ENCODE measurements around the gene PTPRK.

The PTPRK gene

DNA sequence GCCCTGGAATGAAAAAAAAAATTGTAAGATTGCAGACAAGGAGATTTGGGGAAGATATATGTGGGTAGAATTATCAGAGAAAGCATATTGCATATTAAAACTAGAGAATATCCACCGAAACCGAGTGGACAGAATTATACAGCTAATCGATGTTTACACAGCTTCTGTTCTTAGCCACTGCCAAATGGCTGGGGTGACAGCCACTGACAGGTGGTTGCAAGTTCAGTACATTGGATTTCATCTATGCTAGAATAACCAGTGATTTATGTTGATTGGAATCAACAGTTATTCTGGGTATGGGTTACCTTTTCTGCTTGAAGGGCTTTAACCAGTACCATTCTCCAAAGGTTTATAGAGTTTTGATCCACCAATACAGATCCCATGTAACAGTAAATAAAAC lies 571.1 kb downstream of the PTPRK start:
- Histone ChIP-seq H3K9ac (ENCODE audit: low read depth, low read length) (no peak overlapping the region), H3K4me3 (ENCODE audit: low read length) (no peak overlapping the region), H3K9me3 (ENCODE audit: insufficient read depth, low read depth, low read length) (no peaks in the 10 kb centered on the region), H3K27ac (ENCODE audit: low read depth, low read length) (no peak overlapping the region), H3K36me3 (ENCODE audit: insufficient read depth, low read length) (no peaks in the 10 kb centered on the region), H3K27me3 (ENCODE audit: insufficient read depth, low read length) (no peaks in the 10 kb centered on the region), H3K4me1 (ENCODE audit: insufficient read depth, low read length) (no peaks in the 10 kb centered on the region)
- WGBS, result 99% methylated on average over 3 of the region's 3 CpGs

DNA sequence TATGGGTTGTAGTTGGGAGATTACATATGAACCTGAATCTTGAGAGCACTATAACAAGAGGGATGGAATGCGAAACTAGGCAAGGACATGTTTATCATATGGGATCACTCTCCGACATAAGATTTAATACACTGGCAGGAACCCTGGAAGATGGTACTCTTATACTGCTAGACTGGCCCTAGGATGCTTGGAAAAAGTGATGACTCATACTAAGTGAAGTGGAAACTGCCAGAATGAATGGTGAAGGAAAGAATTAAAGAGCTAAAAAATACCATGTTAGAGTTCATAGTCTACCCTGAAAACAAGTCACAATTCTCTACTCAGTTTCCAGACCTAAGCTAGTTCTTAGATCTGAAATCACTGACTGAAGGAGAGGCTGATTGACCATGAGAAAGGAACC lies 574.0 kb downstream of the PTPRK start:
- no peaks in the 10 kb centered on the region for H3K4me1 ChIP-seq (ENCODE audit: insufficient read depth, low read length)
- H3K27me3 ChIP-seq (ENCODE audit: insufficient read depth, low read length), result no peaks in the 10 kb centered on the region
- 97% methylated on average over 2 of the region's 2 CpGs for WGBS
- no peak overlapping the region for H3K9ac ChIP-seq (ENCODE audit: low read depth, low read length)
- no peak overlapping the region for H3K27ac ChIP-seq (ENCODE audit: low read depth, low read length)
- no peaks in the 10 kb centered on the region for H3K9me3 ChIP-seq (ENCODE audit: insufficient read depth, low read depth, low read length)
- no peaks in the 10 kb centered on the region for H3K36me3 ChIP-seq (ENCODE audit: insufficient read depth, low read length)
- H3K4me3 ChIP-seq (ENCODE audit: low read length), result no peak overlapping the region

DNA sequence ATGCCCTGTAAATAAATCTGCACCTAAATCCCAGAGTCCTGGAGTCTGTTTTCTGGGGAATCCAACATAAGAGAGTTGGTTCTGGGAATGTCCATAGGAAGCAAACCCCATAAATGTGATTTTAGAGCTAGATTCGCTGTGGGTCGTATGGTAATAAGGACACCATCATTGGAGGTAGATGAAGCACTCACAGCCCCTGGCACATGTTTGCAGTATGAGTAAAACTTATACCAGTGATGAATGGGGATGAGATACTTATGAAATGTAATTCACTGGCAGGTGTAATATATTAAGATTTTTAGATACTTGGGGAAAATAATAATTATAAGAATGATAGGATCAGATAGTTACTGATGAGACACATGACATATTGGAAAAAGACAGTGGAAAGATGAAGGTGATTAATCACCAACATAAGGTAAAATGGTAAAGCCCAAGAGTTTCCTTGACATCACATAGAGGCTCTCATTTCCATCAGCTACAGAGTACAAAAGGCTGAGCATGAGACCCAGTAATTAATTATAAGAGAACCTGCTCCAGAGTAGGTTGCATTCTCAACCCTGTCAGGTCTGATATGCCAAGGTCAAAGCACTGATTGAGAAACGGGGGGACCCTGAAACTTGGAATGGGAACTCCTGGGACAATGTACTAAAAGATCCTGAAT lies 574.8 kb downstream of the PTPRK start:
- no peaks in the 10 kb centered on the region for H3K9me3 ChIP-seq (ENCODE audit: insufficient read depth, low read depth, low read length)
- H3K4me3 ChIP-seq (ENCODE audit: low read length), result no peak overlapping the region
- 94% methylated on average over 3 of the region's 3 CpGs for WGBS
- no peaks in the 10 kb centered on the region for H3K4me1 ChIP-seq (ENCODE audit: insufficient read depth, low read length)
- H3K9ac ChIP-seq (ENCODE audit: low read depth, low read length), result no peak overlapping the region
- no peak overlapping the region for H3K27ac ChIP-seq (ENCODE audit: low read depth, low read length)
- H3K36me3 ChIP-seq (ENCODE audit: insufficient read depth, low read length), result no peaks in the 10 kb centered on the region
- no peaks in the 10 kb centered on the region for H3K27me3 ChIP-seq (ENCODE audit: insufficient read depth, low read length)

DNA sequence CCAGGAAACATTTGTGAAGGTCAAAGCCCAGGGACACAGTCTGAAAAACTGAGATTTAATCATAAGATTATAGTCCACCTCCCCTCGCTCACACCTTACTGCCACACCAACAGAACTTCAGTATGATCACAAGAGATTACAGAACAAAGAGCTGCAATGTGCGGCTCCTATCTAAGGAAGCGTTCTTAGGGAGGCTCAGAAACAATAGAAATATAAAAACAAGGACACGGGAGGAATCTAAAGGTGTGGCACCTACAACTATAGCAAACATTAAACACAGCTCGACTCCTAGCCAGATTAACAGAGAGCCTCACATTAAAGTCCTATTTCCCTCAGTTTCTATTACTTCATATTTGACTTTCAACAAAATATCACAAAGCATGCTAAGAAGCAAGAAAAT lies 579.2 kb downstream of the PTPRK start:
- peaks cover 9% of the 10 kb centered on the region; the same call in 1 of the 2 replicates for H3K4me1 ChIP-seq (ENCODE audit: insufficient read depth, low read length)
- H3K27me3 ChIP-seq (ENCODE audit: insufficient read depth, low read length), result no peaks in the 10 kb centered on the region
- H3K27ac ChIP-seq (ENCODE audit: low read depth, low read length), result no peak overlapping the region
- H3K36me3 ChIP-seq (ENCODE audit: insufficient read depth, low read length), result no peaks in the 10 kb centered on the region
- H3K9me3 ChIP-seq (ENCODE audit: insufficient read depth, low read depth, low read length), result no peaks in the 10 kb centered on the region
- H3K4me3 ChIP-seq (ENCODE audit: low read length), result no peak overlapping the region
- no peak overlapping the region for H3K9ac ChIP-seq (ENCODE audit: low read depth, low read length)
- 93% methylated on average over 5 of the region's 5 CpGs for WGBS

DNA sequence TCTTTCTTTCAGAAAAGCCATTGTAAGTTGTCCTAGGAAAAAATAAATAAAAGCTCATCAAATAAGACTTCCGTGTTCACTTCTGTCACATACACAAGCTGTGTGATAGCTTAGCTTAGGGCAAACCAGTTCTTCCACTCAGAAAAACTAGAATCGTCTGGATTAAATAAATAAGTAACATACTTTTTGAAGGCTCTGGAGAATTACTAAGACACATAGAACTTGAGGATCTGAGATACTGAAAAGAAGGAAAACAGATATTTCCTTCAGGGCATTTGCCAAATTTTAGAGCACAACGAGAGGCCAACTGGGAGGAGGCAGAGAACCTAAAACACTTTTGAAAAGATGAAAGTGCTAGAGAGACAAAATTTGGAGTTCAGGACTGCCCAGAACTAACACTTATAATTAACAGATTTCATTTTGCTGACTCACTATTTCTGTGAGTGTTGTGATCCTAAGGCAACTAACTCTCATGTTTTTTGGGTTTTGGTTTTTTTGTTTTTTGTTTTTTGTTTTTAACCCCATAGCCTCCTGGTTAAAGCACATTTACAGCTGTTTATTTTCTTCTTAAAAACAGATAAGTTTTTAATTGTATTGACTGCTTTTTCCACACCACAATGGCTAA lies 580.8 kb downstream of the PTPRK start:
- Histone ChIP-seq H3K36me3 (ENCODE audit: insufficient read depth, low read length) (no peaks in the 10 kb centered on the region), H3K9ac (ENCODE audit: low read depth, low read length) (no peak overlapping the region), H3K9me3 (ENCODE audit: insufficient read depth, low read depth, low read length) (no peaks in the 10 kb centered on the region), H3K4me1 (ENCODE audit: insufficient read depth, low read length) (peaks cover 9% of the 10 kb centered on the region; the same call in 1 of the 2 replicates), H3K4me3 (ENCODE audit: low read length) (no peak overlapping the region), H3K27ac (ENCODE audit: low read depth, low read length) (no peak overlapping the region), H3K27me3 (ENCODE audit: insufficient read depth, low read length) (no peaks in the 10 kb centered on the region)
- 87% methylated on average over 2 of the region's 3 CpGs for WGBS

DNA sequence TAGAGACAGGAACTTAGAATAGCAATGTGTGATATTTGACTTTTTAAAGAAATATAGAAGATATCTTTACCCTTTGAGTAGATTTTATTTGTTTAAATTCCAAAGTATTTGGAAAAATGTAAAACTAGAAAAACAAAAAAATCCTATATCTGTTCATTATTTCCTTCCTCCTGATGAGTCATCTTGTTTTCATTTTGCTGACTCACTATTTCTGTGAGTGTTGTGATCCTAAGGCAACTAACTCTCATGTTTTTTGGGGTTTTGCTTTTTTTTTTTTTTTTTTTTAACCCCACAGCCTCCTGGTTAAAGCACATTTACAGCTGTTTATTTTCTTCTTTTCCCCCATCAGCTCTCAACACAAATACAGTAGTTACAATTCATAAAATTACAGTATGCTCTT lies 581.7 kb downstream of the PTPRK start:
- no peaks in the 10 kb centered on the region for H3K9me3 ChIP-seq (ENCODE audit: insufficient read depth, low read depth, low read length)
- peaks cover 9% of the 10 kb centered on the region; the same call in 1 of the 2 replicates for H3K4me1 ChIP-seq (ENCODE audit: insufficient read depth, low read length)
- H3K9ac ChIP-seq (ENCODE audit: low read depth, low read length), result no peak overlapping the region
- H3K4me3 ChIP-seq (ENCODE audit: low read length), result no peak overlapping the region
- H3K27ac ChIP-seq (ENCODE audit: low read depth, low read length), result no peak overlapping the region
- H3K36me3 ChIP-seq (ENCODE audit: insufficient read depth, low read length), result no peaks in the 10 kb centered on the region
- H3K27me3 ChIP-seq (ENCODE audit: insufficient read depth, low read length), result no peaks in the 10 kb centered on the region

DNA sequence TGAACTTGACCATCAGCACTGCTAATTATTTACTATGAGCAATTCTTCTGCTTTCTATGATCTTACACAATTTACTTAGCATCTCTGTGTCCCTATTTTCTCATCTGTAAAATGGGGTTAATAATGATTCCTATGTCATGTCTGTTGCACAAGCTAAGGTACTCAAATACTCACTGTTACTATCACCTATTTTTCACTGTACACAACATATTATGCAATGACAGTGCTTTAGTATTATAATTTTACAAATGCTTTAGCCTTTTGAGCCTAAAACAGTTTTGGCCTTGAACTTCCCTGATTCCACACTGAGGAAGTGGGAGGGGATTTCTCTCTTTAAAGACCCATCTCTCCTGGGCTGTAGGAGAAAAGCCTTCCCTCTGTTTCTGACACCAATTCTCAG lies 582.7 kb downstream of the PTPRK start:
- Histone ChIP-seq H3K27ac (ENCODE audit: low read depth, low read length) (no peak overlapping the region), H3K36me3 (ENCODE audit: insufficient read depth, low read length) (no peaks in the 10 kb centered on the region), H3K27me3 (ENCODE audit: insufficient read depth, low read length) (no peaks in the 10 kb centered on the region), H3K9me3 (ENCODE audit: insufficient read depth, low read depth, low read length) (peaks cover 7% of the 10 kb centered on the region), H3K4me3 (ENCODE audit: low read length) (no peak overlapping the region), H3K9ac (ENCODE audit: low read depth, low read length) (no peak overlapping the region), H3K4me1 (ENCODE audit: insufficient read depth, low read length) (peaks cover 9% of the 10 kb centered on the region; the same call in 1 of the 2 replicates)

DNA sequence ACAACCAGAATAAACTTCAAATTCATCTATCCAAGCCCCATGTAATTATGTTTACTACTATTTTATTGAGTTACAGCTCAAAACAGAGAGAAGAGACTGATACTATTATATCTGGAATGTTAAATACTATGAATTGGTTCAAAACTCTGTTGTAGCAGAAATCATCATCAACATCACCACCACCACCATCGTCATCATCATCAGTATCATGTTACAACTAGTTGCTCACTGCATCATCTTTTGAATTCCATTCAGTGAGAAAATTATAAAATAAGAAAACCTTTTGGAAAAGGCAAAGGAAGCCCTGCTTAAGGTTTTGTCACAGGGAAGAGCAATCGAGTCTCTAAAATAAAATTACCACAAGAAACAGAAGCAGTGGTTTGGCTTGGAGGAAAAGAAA lies 583.3 kb downstream of the PTPRK start:
- Histone ChIP-seq H3K9ac (ENCODE audit: low read depth, low read length) (no peak overlapping the region), H3K4me1 (ENCODE audit: insufficient read depth, low read length) (peaks cover 9% of the 10 kb centered on the region; the same call in 1 of the 2 replicates), H3K9me3 (ENCODE audit: insufficient read depth, low read depth, low read length) (peaks cover 11% of the 10 kb centered on the region), H3K27ac (ENCODE audit: low read depth, low read length) (no peak overlapping the region), H3K27me3 (ENCODE audit: insufficient read depth, low read length) (no peaks in the 10 kb centered on the region), H3K4me3 (ENCODE audit: low read length) (no peak overlapping the region), H3K36me3 (ENCODE audit: insufficient read depth, low read length) (no peaks in the 10 kb centered on the region)
- 94% methylated on average over 2 of the region's 2 CpGs for WGBS

DNA sequence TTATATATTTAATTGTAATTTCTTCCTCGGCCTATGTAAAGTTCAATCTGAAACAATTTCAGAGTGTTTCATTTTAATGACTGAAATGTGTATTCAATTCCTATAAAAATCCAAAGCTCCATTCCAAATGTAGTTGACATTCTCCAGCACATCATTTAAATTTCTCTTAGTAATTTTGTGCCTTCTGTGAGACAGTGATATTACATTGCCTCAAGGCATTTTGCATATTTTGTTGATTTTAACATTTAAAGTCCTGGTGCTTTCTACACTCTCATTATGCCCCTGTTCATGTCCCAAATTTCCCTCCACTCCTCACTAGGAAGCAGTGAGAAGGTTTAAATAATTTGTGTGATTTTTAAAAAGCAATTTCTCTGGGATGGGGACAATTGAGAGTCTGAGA lies 585.4 kb downstream of the PTPRK start:
- Histone ChIP-seq H3K4me1 (ENCODE audit: insufficient read depth, low read length) (peaks cover 9% of the 10 kb centered on the region; the same call in 1 of the 2 replicates), H3K9ac (ENCODE audit: low read depth, low read length) (no peak overlapping the region), H3K36me3 (ENCODE audit: insufficient read depth, low read length) (no peaks in the 10 kb centered on the region), H3K27ac (ENCODE audit: low read depth, low read length) (no peak overlapping the region), H3K27me3 (ENCODE audit: insufficient read depth, low read length) (no peaks in the 10 kb centered on the region), H3K9me3 (ENCODE audit: insufficient read depth, low read depth, low read length) (peaks cover 11% of the 10 kb centered on the region), H3K4me3 (ENCODE audit: low read length) (no peak overlapping the region)
- 100% methylated on average over 1 of the region's 1 CpG for WGBS

DNA sequence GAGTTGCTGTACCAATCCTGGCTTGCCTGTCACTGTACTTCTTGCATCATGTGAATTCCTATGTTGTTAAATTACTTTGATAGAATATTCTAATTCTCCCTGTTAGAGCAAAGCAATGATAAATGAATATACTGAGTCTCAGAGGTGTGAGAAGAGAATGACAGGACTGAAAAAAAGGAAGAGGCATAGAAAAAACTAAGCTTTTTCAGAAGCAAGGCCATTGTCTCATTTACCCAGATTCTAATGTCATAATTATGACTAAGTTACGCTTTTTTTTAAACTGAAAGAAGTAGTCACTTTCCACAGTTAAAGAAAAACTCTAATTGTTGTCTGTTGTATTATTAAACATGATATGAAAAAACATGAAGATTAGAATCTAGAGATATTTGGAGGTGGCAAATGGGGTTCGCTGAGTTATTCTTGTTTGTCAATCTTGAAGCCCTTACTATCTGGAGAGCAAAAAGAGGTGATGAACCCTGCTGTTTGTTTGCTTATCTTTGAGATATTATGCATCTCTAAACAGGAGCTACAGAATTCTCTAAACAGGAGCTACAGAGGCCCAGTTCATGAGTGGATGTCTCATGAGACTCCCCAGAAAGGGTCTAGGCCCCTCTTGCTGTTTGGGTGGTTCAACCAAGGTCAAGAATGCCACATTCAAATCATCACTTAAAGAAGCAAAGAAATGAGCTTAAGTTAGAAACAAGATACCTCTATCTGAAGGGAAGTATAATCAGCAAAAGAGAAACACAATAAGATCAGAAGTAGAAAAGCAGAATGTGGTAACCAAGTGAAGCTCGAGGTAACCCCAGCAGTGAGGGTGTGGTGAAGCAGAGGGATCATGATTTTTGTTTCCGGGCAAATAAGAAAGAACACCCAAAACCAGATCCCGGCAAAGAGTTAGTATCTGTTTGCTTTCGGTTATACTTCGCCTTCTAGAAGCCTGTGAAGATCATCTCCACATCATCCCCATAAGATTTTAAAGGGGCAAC lies 586.3 kb downstream of the PTPRK start:
- WGBS, result 91% methylated on average over 6 of the region's 7 CpGs
- Histone ChIP-seq H3K27me3 (ENCODE audit: insufficient read depth, low read length) (no peaks in the 10 kb centered on the region), H3K27ac (ENCODE audit: low read depth, low read length) (no peak overlapping the region), H3K4me1 (ENCODE audit: insufficient read depth, low read length) (peaks cover 5% of the 10 kb centered on the region; the same call in 1 of the 2 replicates), H3K9me3 (ENCODE audit: insufficient read depth, low read depth, low read length) (peaks cover 11% of the 10 kb centered on the region), H3K4me3 (ENCODE audit: low read length) (no peak overlapping the region), H3K9ac (ENCODE audit: low read depth, low read length) (no peak overlapping the region), H3K36me3 (ENCODE audit: insufficient read depth, low read length) (no peaks in the 10 kb centered on the region)

DNA sequence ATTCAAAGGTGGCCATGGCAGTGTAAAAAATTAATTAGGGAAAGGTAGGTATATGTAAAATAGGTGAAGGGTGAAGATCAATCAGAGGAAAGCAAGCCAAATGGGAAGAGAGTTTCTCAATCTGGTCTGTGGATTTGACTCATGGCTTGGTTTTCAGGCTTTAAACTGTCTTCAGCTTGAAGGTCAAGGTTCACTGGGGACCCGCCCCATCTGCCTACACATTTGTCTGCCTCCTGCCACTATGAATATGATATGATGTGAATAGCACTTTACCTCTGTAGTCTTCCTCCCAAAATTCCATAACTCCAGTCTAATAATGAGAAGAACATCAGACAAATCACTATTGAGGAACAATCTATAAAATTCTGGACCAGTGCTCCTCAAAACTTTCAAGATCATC lies 587.3 kb downstream of the PTPRK start:
- Histone ChIP-seq H3K9me3 (ENCODE audit: insufficient read depth, low read depth, low read length) (peaks cover 11% of the 10 kb centered on the region), H3K27me3 (ENCODE audit: insufficient read depth, low read length) (no peaks in the 10 kb centered on the region), H3K36me3 (ENCODE audit: insufficient read depth, low read length) (no peaks in the 10 kb centered on the region), H3K9ac (ENCODE audit: low read depth, low read length) (no peak overlapping the region), H3K4me3 (ENCODE audit: low read length) (no peak overlapping the region), H3K4me1 (ENCODE audit: insufficient read depth, low read length) (no peaks in the 10 kb centered on the region), H3K27ac (ENCODE audit: low read depth, low read length) (no peak overlapping the region)
- WGBS, result no CpG with 5 or more reads among the region's 1 CpG

Data from HUES64 (cell line).